ENCODE results near the gene HIBADH. TPM values are rescaled to one million over a fixed set of nuclear protein-coding genes. Genes with fewer than 3 reads are reported as not detected.

Gene HIBADH
- total RNA-seq, 1 donor from 2014 or later: 10.3 TPM

GRCh38 chr7:27605689-27606269, 56.9 kb downstream of the HIBADH start:
- H3K27ac Mint-ChIP-seq (ENCODE audit: unreplicated experiment): no peak overlapping the region
- DNase-seq: no peak
- H3K4me3 Mint-ChIP-seq (ENCODE audit: unreplicated experiment): no peak overlapping the region
- H3K27me3 Mint-ChIP-seq (ENCODE audit: unreplicated experiment): no peaks in the 10 kb centered on the region
- H3K4me1 Mint-ChIP-seq (ENCODE audit: low read depth, unreplicated experiment): peaks cover 11% of the 10 kb centered on the region
- H3K9me3 Mint-ChIP-seq (ENCODE audit: unreplicated experiment): no peaks in the 10 kb centered on the region
- peak; percentile 46 for TF ChIP-seq CTCF (IDR thresholded peaks at IDR 0.05; ENCODE audit: partially characterized antibody, unreplicated experiment)
- no peaks in the 10 kb centered on the region for H3K36me3 Mint-ChIP-seq (ENCODE audit: unreplicated experiment)

DNA sequence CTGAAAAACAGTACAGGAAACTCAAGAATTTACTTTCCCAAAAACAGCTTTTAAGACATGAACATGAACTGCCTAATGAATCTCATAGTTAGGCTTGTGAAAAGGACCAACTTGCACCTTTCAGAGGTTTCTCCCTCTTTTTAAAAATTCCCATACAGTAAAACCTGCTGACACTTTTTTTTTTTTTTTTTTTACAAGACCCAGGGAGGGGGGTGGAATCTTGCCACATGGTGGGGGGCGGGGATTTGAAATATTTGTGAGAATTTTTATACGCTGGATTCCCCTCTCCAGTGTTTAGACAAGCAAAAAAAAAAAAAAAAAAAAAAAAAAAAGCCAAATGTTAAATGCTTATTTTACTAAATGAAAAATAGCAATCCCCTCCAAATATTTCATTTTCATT, 57.4 kb downstream of the HIBADH start:
- H3K4me3 Mint-ChIP-seq (ENCODE audit: unreplicated experiment): no peak overlapping the region
- DNase-seq: no peak
- H3K4me1 Mint-ChIP-seq (ENCODE audit: low read depth, unreplicated experiment): peaks cover 11% of the 10 kb centered on the region
- no peak overlapping the region for H3K27ac Mint-ChIP-seq (ENCODE audit: unreplicated experiment)
- TF ChIP-seq CTCF (IDR thresholded peaks at IDR 0.05; ENCODE audit: partially characterized antibody, unreplicated experiment): no peak
- no peaks in the 10 kb centered on the region for H3K9me3 Mint-ChIP-seq (ENCODE audit: unreplicated experiment)
- H3K27me3 Mint-ChIP-seq (ENCODE audit: unreplicated experiment): no peaks in the 10 kb centered on the region
- H3K36me3 Mint-ChIP-seq (ENCODE audit: unreplicated experiment): no peaks in the 10 kb centered on the region

GRCh38 chr7:27603813-27604212, 58.9 kb downstream of the HIBADH start:
- Mint-ChIP-seq H3K36me3 (ENCODE audit: unreplicated experiment) (no peaks in the 10 kb centered on the region), H3K4me3 (ENCODE audit: unreplicated experiment) (no peak overlapping the region), H3K27me3 (ENCODE audit: unreplicated experiment) (no peaks in the 10 kb centered on the region), H3K4me1 (ENCODE audit: low read depth, unreplicated experiment) (peaks cover 11% of the 10 kb centered on the region), H3K9me3 (ENCODE audit: unreplicated experiment) (no peaks in the 10 kb centered on the region), H3K27ac (ENCODE audit: unreplicated experiment) (no peak overlapping the region)
- DNase-seq: no peak
- TF ChIP-seq CTCF (IDR thresholded peaks at IDR 0.05; ENCODE audit: partially characterized antibody, unreplicated experiment): no peak

DNA sequence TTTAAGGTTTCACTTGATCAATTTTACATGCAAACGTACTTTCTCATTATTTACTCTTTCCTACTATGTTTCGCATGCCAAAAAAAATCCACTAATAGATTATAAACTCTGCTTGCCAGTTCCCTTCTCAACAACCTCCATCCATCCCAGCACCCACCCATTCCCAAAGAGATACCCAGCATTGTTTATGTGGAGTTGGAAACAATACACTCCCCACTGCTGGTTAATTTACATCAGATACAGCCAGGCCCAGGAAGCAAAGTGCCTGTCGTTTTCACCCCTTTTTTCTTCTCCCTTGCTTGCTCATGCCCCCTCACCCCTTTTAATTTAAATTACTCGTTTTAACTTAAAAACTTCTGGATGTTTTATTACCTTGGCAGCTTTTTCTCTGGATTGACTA, 59.9 kb downstream of the HIBADH start:
- H3K36me3 Mint-ChIP-seq (ENCODE audit: unreplicated experiment): no peaks in the 10 kb centered on the region
- TF ChIP-seq CTCF (IDR thresholded peaks at IDR 0.05; ENCODE audit: partially characterized antibody, unreplicated experiment): no peak
- H3K27me3 Mint-ChIP-seq (ENCODE audit: unreplicated experiment): no peaks in the 10 kb centered on the region
- no peak overlapping the region for H3K4me3 Mint-ChIP-seq (ENCODE audit: unreplicated experiment)
- H3K9me3 Mint-ChIP-seq (ENCODE audit: unreplicated experiment): no peaks in the 10 kb centered on the region
- no peak for DNase-seq
- H3K4me1 Mint-ChIP-seq (ENCODE audit: low read depth, unreplicated experiment): peaks cover 11% of the 10 kb centered on the region
- peak overlapping the region; percentile 63 for H3K27ac Mint-ChIP-seq (ENCODE audit: unreplicated experiment)

GRCh38 chr7:27601217-27601616, 61.5 kb downstream of the HIBADH start:
- no peaks in the 10 kb centered on the region for H3K36me3 Mint-ChIP-seq (ENCODE audit: unreplicated experiment)
- no peak for TF ChIP-seq CTCF (IDR thresholded peaks at IDR 0.05; ENCODE audit: partially characterized antibody, unreplicated experiment)
- no peak overlapping the region for H3K27ac Mint-ChIP-seq (ENCODE audit: unreplicated experiment)
- no peak for DNase-seq
- H3K9me3 Mint-ChIP-seq (ENCODE audit: unreplicated experiment): no peaks in the 10 kb centered on the region
- no peak overlapping the region for H3K4me3 Mint-ChIP-seq (ENCODE audit: unreplicated experiment)
- H3K4me1 Mint-ChIP-seq (ENCODE audit: low read depth, unreplicated experiment): peaks cover 11% of the 10 kb centered on the region
- no peaks in the 10 kb centered on the region for H3K27me3 Mint-ChIP-seq (ENCODE audit: unreplicated experiment)

All from glutamatergic neuron (in vitro differentiated cells).